Liver (tissue), 9 donors: ENCODE data around the gene CEP350. TPM values are rescaled to one million over a fixed set of nuclear protein-coding genes. Genes with fewer than 3 reads are reported as not detected.

Experiments used
- DNase-seq: peaks from one replicate; pipeline ENCODE4 v3.0.0-alpha.2; 2017; ENCODE audit warnings: low spot score
- H3K27ac ChIP-seq, 2 donors: one replicate each; pipeline ENCODE4 v1.7.0; 2013; ENCODE audit warnings: inconsistent platforms in 2 of 2, low read length in 2 of 2, control low read depth in 1 of 2, low read depth in 1 of 2, mild to moderate bottlenecking in 1 of 2
- H3K27me3 ChIP-seq, 4 donors: one replicate each; pipeline versions ENCODE4 v1.6.1 to v1.7.0; 2013; ENCODE audit warnings: low read length in 3 of 4, inconsistent platforms in 1 of 4, mild to moderate bottlenecking in 1 of 4, moderate library complexity in 1 of 4; ENCODE audit not compliant: control insufficient read depth in 4 of 4, insufficient read depth in 4 of 4
- H3K36me3 ChIP-seq, 4 donors: one replicate each; pipeline versions ENCODE4 v1.6.1 to v1.7.0; 2013; ENCODE audit warnings: low read length in 3 of 4, mild to moderate bottlenecking in 3 of 4, low read depth in 1 of 4, moderate library complexity in 1 of 4; ENCODE audit not compliant: control insufficient read depth in 4 of 4, insufficient read depth in 3 of 4
- H3K4me1 ChIP-seq, 4 donors: one replicate each; pipeline versions ENCODE4 v1.6.1 to v1.7.0; 2013; ENCODE audit warnings: low read length in 3 of 4, mild to moderate bottlenecking in 3 of 4, moderate library complexity in 1 of 4; ENCODE audit not compliant: control insufficient read depth in 4 of 4, insufficient read depth in 4 of 4
- H3K4me3 ChIP-seq, 3 donors: one replicate each; pipeline versions ENCODE4 v1.6.1 to v1.7.0; 2013; ENCODE audit warnings: low read length in 3 of 3, control low read depth in 1 of 3, low read depth in 1 of 3, mild to moderate bottlenecking in 1 of 3
- H3K9ac ChIP-seq, 2 donors: one replicate each; pipeline ENCODE4 v1.7.0; 2013; ENCODE audit warnings: low read length in 2 of 2, mild to moderate bottlenecking in 2 of 2, moderate library complexity in 2 of 2, control low read depth in 1 of 2, low read depth in 1 of 2
- H3K9me3 ChIP-seq, 4 donors: one replicate each; pipeline versions ENCODE4 v1.6.1 to v1.7.0; 2013; ENCODE audit warnings: low read length in 3 of 4; ENCODE audit not compliant: control insufficient read depth in 4 of 4
- EGR1 ChIP-seq, 2 donors: IDR thresholded peaks; 2 replicates each; pipeline ENCODE4 v1.6.1; 2016 to 2018; ENCODE audit warnings: antibody characterized with exemption in 2 of 2, low read depth in 2 of 2
- FOXA1 ChIP-seq: IDR thresholded peaks from 2 replicates; pipeline ENCODE4 v1.6.1; 2016; ENCODE audit warnings: antibody characterized with exemption
- FOXA2 ChIP-seq: IDR thresholded peaks from 2 replicates; pipeline ENCODE4 v1.6.1; 2016; ENCODE audit warnings: antibody characterized with exemption
- GABPA ChIP-seq, 2 donors: IDR thresholded peaks in 1 of 2; conservative IDR thresholded peaks in 1 of 2; 2 replicates each; pipeline ENCODE4 v1.6.1; 2016; ENCODE audit warnings: antibody characterized with exemption in 2 of 2, mild to moderate bottlenecking in 1 of 2, moderate library complexity in 1 of 2
- HNF4A ChIP-seq, 2 donors: conservative IDR thresholded peaks; 2 replicates each; pipeline ENCODE4 v1.6.1; 2016; ENCODE audit warnings: antibody characterized with exemption in 2 of 2, mild to moderate bottlenecking in 2 of 2
- HNF4G ChIP-seq: IDR thresholded peaks from 2 replicates; pipeline ENCODE4 v1.6.1; 2016; ENCODE audit warnings: antibody characterized with exemption
- JUND ChIP-seq, 2 donors: IDR thresholded peaks; 2 replicates each; pipeline ENCODE4 v1.6.1; 2016; ENCODE audit warnings: antibody characterized with exemption in 2 of 2
- NR2F2 ChIP-seq: IDR thresholded peaks from 2 replicates; pipeline ENCODE4 v1.6.1; 2016; ENCODE audit warnings: antibody characterized with exemption
- RAD21 ChIP-seq, 2 donors: IDR thresholded peaks; 2 replicates each; pipeline ENCODE4 v1.6.1; 2016; ENCODE audit warnings: antibody characterized with exemption in 2 of 2, mild to moderate bottlenecking in 2 of 2
- RXRA ChIP-seq, 2 donors: IDR thresholded peaks; 2 replicates each; pipeline ENCODE4 v1.6.1; 2017 to 2018; ENCODE audit warnings: antibody characterized with exemption in 2 of 2, mild to moderate bottlenecking in 1 of 2
- SP1 ChIP-seq: IDR thresholded peaks from 2 replicates; pipeline ENCODE4 v1.6.1; 2018; ENCODE audit warnings: antibody characterized with exemption, mild to moderate bottlenecking
- TAF1 ChIP-seq: conservative IDR thresholded peaks from 2 replicates; pipeline ENCODE4 v1.6.1; 2016; ENCODE audit warnings: antibody characterized with exemption, mild to moderate bottlenecking
- YY1 ChIP-seq: IDR thresholded peaks from 2 replicates; pipeline ENCODE4 v1.6.1; 2016; ENCODE audit warnings: antibody characterized with exemption, mild to moderate bottlenecking
- WGBS: extraction: QIAGEN DNeasy Blood & Tissue Kit; methylation state at CpG from one replicate; pipeline ENCODE4 v1.1.7; 2013; 5-methylcytosine and 5-hydroxymethylcytosine counted together
- polyA plus RNA-seq, 2 donors: library from polyadenylated mRNA; stranded (reverse) in 1 of 2; unstranded in 1 of 2; fragments of 200-250 nt in 1 of 2; fragments of >200 nt in 1 of 2; fragmentation: Nextera tagmentation in 1 of 2; extraction: Ambion mirVana in 1 of 2; gene quantifications; one replicate each; pipeline versions ENCODE4 v1.2.1 to v1.2.3, GENCODE V29; 2013 to 2015
- total RNA-seq, 2 donors: library from RNA; depleted of rRNA; stranded (reverse); fragments of >200 nt; gene quantifications; one replicate each; pipeline ENCODE4 v1.2.3, GENCODE V29; 2014
- TF ChIP-seq, protein P1 (sequence below): IDR thresholded peaks from 2 replicates; pipeline ENCODE4 v1.6.1; 2016; ENCODE audit warnings: antibody characterized with exemption
- TF ChIP-seq, protein P2 (sequence below): IDR thresholded peaks from 2 replicates; pipeline ENCODE4 v1.6.1; 2016; ENCODE audit warnings: antibody characterized with exemption, mild to moderate bottlenecking
- TF ChIP-seq, protein P3 (sequence below): IDR thresholded peaks from 2 replicates; pipeline ENCODE4 v1.6.1; 2016; ENCODE audit warnings: antibody characterized with exemption
- TF ChIP-seq, protein P4 (sequence below): IDR thresholded peaks from 2 replicates; pipeline ENCODE4 v1.6.1; 2016; ENCODE audit warnings: antibody characterized with exemption
- TF ChIP-seq, protein P5 (sequence below): fragments of 150-350 bp; IDR thresholded peaks from 2 replicates; pipeline ENCODE4 v1.5.1; 2017; ENCODE audit warnings: improper control_type of control experiment, low read depth, low read length; ENCODE audit not compliant: missing input control
- donor health status: healthy.
- donor health status: healthy.
- donor health status: healthy.
- donor health status: healthy.
- donor health status: healthy.

CEP350 gene
- total and polyA plus RNA-seq, 4 donors, result 4.5 to 49.0 (median 18.9) TPM

DNA sequence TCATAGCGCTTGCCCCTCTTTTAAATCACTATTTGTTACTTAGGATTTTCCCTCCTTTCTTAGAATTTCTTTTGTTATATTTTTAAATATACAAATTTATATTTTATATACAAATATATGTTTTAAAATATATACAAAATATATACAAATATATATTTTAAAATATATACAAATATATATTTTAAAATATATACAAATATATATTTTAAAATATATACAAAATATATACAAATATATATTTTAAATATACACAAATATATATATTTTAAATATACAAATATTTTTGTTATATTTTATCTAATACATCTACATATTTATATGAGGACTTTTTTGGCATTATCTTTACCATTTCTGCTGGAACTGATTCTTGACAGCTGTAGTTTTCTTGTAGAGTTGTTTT lies 149.2 kb downstream of the CEP350 start:
- no peak overlapping the region for H3K27ac ChIP-seq
- H3K4me1 ChIP-seq, result no peaks in the 10 kb centered on the region
- 100% methylated on average over 1 of the region's 1 CpG for WGBS
- no peak overlapping the region for H3K9ac ChIP-seq
- no peak for DNase-seq
- no peaks in the 10 kb centered on the region for H3K9me3 ChIP-seq
- H3K27me3 ChIP-seq, result no peaks in the 10 kb centered on the region
- H3K36me3 ChIP-seq, result peaks cover 4 to 18% (median 11%) of the 10 kb centered on the region in 4 donors
- no peak overlapping the region for H3K4me3 ChIP-seq
- TF ChIP-seq NR2F2 (no peak), HNF4G (no peak), EGR1 (IDR thresholded peaks at IDR 0.05; ENCODE audit: low read depth in 2 of 2) (no peak), SP1 (no peak), FOXA1 (no peak), GABPA (IDR thresholded peaks at IDR 0.05 in 1 of 2, conservative IDR thresholded peaks at IDR 0.05 in 1 of 2) (no peak), FOXA2 (no peak), YY1 (no peak), RXRA (IDR thresholded peaks at IDR 0.05) (no peak), HNF4A (conservative IDR thresholded peaks at IDR 0.05) (no peak), RAD21 (IDR thresholded peaks at IDR 0.05) (no peak), JUND (IDR thresholded peaks at IDR 0.05) (no peak), TAF1 (no peak)
- TF ChIP-seq, protein P1, sequence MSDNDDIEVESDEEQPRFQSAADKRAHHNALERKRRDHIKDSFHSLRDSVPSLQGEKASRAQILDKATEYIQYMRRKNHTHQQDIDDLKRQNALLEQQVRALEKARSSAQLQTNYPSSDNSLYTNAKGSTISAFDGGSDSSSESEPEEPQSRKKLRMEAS, result no peak
- TF ChIP-seq, protein P2, sequence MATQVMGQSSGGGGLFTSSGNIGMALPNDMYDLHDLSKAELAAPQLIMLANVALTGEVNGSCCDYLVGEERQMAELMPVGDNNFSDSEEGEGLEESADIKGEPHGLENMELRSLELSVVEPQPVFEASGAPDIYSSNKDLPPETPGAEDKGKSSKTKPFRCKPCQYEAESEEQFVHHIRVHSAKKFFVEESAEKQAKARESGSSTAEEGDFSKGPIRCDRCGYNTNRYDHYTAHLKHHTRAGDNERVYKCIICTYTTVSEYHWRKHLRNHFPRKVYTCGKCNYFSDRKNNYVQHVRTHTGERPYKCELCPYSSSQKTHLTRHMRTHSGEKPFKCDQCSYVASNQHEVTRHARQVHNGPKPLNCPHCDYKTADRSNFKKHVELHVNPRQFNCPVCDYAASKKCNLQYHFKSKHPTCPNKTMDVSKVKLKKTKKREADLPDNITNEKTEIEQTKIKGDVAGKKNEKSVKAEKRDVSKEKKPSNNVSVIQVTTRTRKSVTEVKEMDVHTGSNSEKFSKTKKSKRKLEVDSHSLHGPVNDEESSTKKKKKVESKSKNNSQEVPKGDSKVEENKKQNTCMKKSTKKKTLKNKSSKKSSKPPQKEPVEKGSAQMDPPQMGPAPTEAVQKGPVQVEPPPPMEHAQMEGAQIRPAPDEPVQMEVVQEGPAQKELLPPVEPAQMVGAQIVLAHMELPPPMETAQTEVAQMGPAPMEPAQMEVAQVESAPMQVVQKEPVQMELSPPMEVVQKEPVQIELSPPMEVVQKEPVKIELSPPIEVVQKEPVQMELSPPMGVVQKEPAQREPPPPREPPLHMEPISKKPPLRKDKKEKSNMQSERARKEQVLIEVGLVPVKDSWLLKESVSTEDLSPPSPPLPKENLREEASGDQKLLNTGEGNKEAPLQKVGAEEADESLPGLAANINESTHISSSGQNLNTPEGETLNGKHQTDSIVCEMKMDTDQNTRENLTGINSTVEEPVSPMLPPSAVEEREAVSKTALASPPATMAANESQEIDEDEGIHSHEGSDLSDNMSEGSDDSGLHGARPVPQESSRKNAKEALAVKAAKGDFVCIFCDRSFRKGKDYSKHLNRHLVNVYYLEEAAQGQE, result no peak
- TF ChIP-seq, protein P3, sequence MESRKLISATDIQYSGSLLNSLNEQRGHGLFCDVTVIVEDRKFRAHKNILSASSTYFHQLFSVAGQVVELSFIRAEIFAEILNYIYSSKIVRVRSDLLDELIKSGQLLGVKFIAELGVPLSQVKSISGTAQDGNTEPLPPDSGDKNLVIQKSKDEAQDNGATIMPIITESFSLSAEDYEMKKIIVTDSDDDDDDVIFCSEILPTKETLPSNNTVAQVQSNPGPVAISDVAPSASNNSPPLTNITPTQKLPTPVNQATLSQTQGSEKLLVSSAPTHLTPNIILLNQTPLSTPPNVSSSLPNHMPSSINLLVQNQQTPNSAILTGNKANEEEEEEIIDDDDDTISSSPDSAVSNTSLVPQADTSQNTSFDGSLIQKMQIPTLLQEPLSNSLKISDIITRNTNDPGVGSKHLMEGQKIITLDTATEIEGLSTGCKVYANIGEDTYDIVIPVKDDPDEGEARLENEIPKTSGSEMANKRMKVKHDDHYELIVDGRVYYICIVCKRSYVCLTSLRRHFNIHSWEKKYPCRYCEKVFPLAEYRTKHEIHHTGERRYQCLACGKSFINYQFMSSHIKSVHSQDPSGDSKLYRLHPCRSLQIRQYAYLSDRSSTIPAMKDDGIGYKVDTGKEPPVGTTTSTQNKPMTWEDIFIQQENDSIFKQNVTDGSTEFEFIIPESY, result no peak
- TF ChIP-seq, protein P4, sequence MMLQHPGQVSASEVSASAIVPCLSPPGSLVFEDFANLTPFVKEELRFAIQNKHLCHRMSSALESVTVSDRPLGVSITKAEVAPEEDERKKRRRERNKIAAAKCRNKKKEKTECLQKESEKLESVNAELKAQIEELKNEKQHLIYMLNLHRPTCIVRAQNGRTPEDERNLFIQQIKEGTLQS, result no peak
- TF ChIP-seq, protein P5, sequence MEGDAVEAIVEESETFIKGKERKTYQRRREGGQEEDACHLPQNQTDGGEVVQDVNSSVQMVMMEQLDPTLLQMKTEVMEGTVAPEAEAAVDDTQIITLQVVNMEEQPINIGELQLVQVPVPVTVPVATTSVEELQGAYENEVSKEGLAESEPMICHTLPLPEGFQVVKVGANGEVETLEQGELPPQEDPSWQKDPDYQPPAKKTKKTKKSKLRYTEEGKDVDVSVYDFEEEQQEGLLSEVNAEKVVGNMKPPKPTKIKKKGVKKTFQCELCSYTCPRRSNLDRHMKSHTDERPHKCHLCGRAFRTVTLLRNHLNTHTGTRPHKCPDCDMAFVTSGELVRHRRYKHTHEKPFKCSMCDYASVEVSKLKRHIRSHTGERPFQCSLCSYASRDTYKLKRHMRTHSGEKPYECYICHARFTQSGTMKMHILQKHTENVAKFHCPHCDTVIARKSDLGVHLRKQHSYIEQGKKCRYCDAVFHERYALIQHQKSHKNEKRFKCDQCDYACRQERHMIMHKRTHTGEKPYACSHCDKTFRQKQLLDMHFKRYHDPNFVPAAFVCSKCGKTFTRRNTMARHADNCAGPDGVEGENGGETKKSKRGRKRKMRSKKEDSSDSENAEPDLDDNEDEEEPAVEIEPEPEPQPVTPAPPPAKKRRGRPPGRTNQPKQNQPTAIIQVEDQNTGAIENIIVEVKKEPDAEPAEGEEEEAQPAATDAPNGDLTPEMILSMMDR, result no peak
